ENCODE data around the gene ARHGAP1.
"Not testable (repeated sequence)": the region's sequence is repeated elsewhere in the genome, so short reads cannot be mapped to it uniquely, and the experiment has no call there.

Gene ARHGAP1

GRCh38 chr11:46722566-46723358 lies 22.3 kb upstream of the ARHGAP1 start:
- DNase-seq: no peak

GRCh38 chr11:46721286-46721685 lies 20.9 kb upstream of the ARHGAP1 start:
- DNase-seq: no peak

GRCh38 chr11:46719543-46720218 lies 19.3 kb upstream of the ARHGAP1 start:
- no peak for DNase-seq

GRCh38 chr11:46719048-46719542 lies 18.7 kb upstream of the ARHGAP1 start, which contains the start of gene F2:
F2 (plus strand) TSS chr11:46719213; CDS start chr11:46719236, 23 bp downstream.
- no peak for DNase-seq

GRCh38 chr11:46718155-46719019 lies 18.0 kb upstream of the ARHGAP1 start:
- DNase-seq: no peak

GRCh38 chr11:46717825-46718154 lies 17.4 kb upstream of the ARHGAP1 start:
- not testable (repeated sequence) for DNase-seq

GRCh38 chr11:46712874-46713576 lies 12.6 kb upstream of the ARHGAP1 start:
- DNase-seq: no peak

GRCh38 chr11:46711303-46711702 lies 10.9 kb upstream of the ARHGAP1 start:
- no peak for DNase-seq

GRCh38 chr11:46710821-46711269 lies 10.4 kb upstream of the ARHGAP1 start:
- no peak for DNase-seq

- not testable (repeated sequence) for DNase-seq
Measured at GRCh38 chr11:46709351-46709750, 8.9 kb upstream of the ARHGAP1 start.

GRCh38 chr11:46706886-46707285 lies 6.5 kb upstream of the ARHGAP1 start:
- no peak for DNase-seq

- DNase-seq: no peak
Measured at GRCh38 chr11:46705070-46705688, 4.8 kb upstream of the ARHGAP1 start.

GRCh38 chr11:46701078-46701654 lies 747 bp upstream of the ARHGAP1 start:
- DNase-seq: no peak

- no peak for DNase-seq
Measured at GRCh38 chr11:46698597-46698996, 1.8 kb downstream of the ARHGAP1 start.

- no peak for DNase-seq
Measured at GRCh38 chr11:46697723-46698122, 2.7 kb downstream of the ARHGAP1 start.

GRCh38 chr11:46697303-46697702 lies 3.1 kb downstream of the ARHGAP1 start:
- DNase-seq: no peak

GRCh38 chr11:46696212-46696558 lies 4.2 kb downstream of the ARHGAP1 start:
- DNase-seq: no peak

- DNase-seq: no peak
Measured at GRCh38 chr11:46695345-46696211, 4.8 kb downstream of the ARHGAP1 start.

GRCh38 chr11:46694607-46695006 lies 5.8 kb downstream of the ARHGAP1 start:
- no peak for DNase-seq

GRCh38 chr11:46694072-46694471 lies 6.3 kb downstream of the ARHGAP1 start:
- no peak for DNase-seq

- no peak for DNase-seq
Measured at GRCh38 chr11:46693597-46694012, 6.8 kb downstream of the ARHGAP1 start.
